Activated CD4-positive, alpha-beta T cell treated with anti-CD3 and anti-CD28 coated beads, Interleukin-2, amount 10 ng/mL, durations not matched to agents 7 days and 5 days (primary cell): ENCODE measurements around the gene CCNI2. TPM values are rescaled to one million over a fixed set of nuclear protein-coding genes. Genes with fewer than 3 reads are reported as not detected.

ENCODE experiments used
- CTCF ChIA-PET: fragments of 350-600 bp; sonication (Branson Sonifier 250); formaldehyde crosslinking; loops from one replicate; lab custom pipeline; 2021; ENCODE audit warnings: antibody characterized with exemption; lab: Charles Lee
- POLR2A ChIA-PET: fragments of 350-600 bp; sonication (Branson Sonifier 250); formaldehyde crosslinking; loops from one replicate; lab custom pipeline; 2021; ENCODE audit warnings: antibody characterized with exemption; lab: Charles Lee
- DNase-seq: peaks from one replicate; pipeline ENCODE4 v3.0.0-alpha.2; 2020
- H3K27ac Mint-ChIP-seq: one replicate; pipeline ENCODE4 v1.8.0; 2021; ENCODE audit warnings: mild to moderate bottlenecking, moderate library complexity, mixed read lengths
- H3K27me3 Mint-ChIP-seq: one replicate; pipeline ENCODE4 v1.8.0; 2021; ENCODE audit warnings: mixed read lengths
- H3K36me3 Mint-ChIP-seq: one replicate; pipeline ENCODE4 v1.8.0; 2021; ENCODE audit warnings: low read depth, mixed read lengths
- H3K4me1 Mint-ChIP-seq: one replicate; pipeline ENCODE4 v1.8.0; 2021; ENCODE audit warnings: mixed read lengths
- H3K4me3 Mint-ChIP-seq: one replicate; pipeline ENCODE4 v1.8.0; 2021; ENCODE audit warnings: mild to moderate bottlenecking, moderate library complexity, mixed read lengths
- H3K9me3 Mint-ChIP-seq: one replicate; pipeline ENCODE4 v1.8.0; 2021; ENCODE audit warnings: mixed read lengths
- total RNA-seq, 2 experiments: library from RNA; stranded (reverse); gene quantifications; one replicate each; pipeline ENCODE4 v1.2.3, GENCODE V29; 2021

Gene CCNI2
- total RNA-seq, result 1 to 10 TPM; 5.5 to 6.2 TPM

- Mint-ChIP-seq H3K27me3 (peaks cover 17% of the 10 kb centered on the region), H3K27ac (peak within 1 kb of the TSS; percentile 76), H3K4me1 (peaks cover 28% of the 10 kb centered on the region), H3K36me3 (peaks cover 3% of the 10 kb centered on the region), H3K4me3 (peak within 1 kb of the TSS; percentile 69), H3K9me3 (no peaks in the 10 kb centered on the region)
- ChIA-PET CTCF (interaction anchor here (0.5 to 2.0 kb wide), 12 partner anchors 10 to 343 kb away, joined by 3 to 11 read pairs (median 3); partner anchors contain the start of gene KIF3A), POLR2A (no interaction called here)
- peak; percentile 62 for DNase-seq
Measured at GRCh38 chr5:132746954-132747615, at the start of gene CCNI2. Gene CCNI2, plus strand, starts transcription at chr5:132747426. Its CDS starts 70 bp downstream, at chr5:132747496.

GRCh38 chr5:132704875-132705274, 42.4 kb upstream of the CCNI2 start:
- no peaks in the 10 kb centered on the region for H3K9me3 Mint-ChIP-seq
- no peak for DNase-seq
- no peak overlapping the region for H3K27ac Mint-ChIP-seq
- ChIA-PET CTCF (interaction anchor here (0.9 kb wide), 1 partner anchor 22 kb away, joined by 4 read pairs; no protein-coding TSS in a partner anchor), POLR2A (no interaction called here)
- no peak overlapping the region for H3K4me3 Mint-ChIP-seq
- no peaks in the 10 kb centered on the region for H3K27me3 Mint-ChIP-seq
- peaks cover 7% of the 10 kb centered on the region for H3K4me1 Mint-ChIP-seq
- H3K36me3 Mint-ChIP-seq, result peaks cover 24% of the 10 kb centered on the region

GRCh38 chr5:132708645-132709044, 38.6 kb upstream of the CCNI2 start:
- no peaks in the 10 kb centered on the region for H3K9me3 Mint-ChIP-seq
- peaks cover 1% of the 10 kb centered on the region for H3K36me3 Mint-ChIP-seq
- ChIA-PET POLR2A (interaction anchor here (0.6 kb wide), 1 partner anchor 103 kb away, joined by 4 read pairs; no protein-coding TSS in a partner anchor), CTCF (interaction anchor here (0.7 kb wide), 3 partner anchors 254 to 810 kb away, joined by 3 to 4 read pairs (median 3); no protein-coding TSS in a partner anchor)
- no peak for DNase-seq
- no peaks in the 10 kb centered on the region for H3K27me3 Mint-ChIP-seq
- no peak overlapping the region for H3K4me3 Mint-ChIP-seq
- H3K27ac Mint-ChIP-seq, result no peak overlapping the region
- H3K4me1 Mint-ChIP-seq, result peaks cover 6% of the 10 kb centered on the region

- peak; percentile 7 for DNase-seq
- ChIA-PET CTCF (interaction anchor here (1.1 to 2.6 kb wide), 3 partner anchors 14 to 287 kb away, joined by 3 to 8 read pairs (median 6); no protein-coding TSS in a partner anchor), POLR2A (no interaction called here)
- Mint-ChIP-seq H3K27me3 (no peaks in the 10 kb centered on the region), H3K4me1 (peaks cover 14% of the 10 kb centered on the region), H3K9me3 (no peaks in the 10 kb centered on the region), H3K36me3 (no peaks in the 10 kb centered on the region), H3K4me3 (no peak overlapping the region), H3K27ac (no peak overlapping the region)
Measured at GRCh38 chr5:132714456-132715307, 32.5 kb upstream of the CCNI2 start.

- Mint-ChIP-seq H3K4me1 (peaks cover 14% of the 10 kb centered on the region), H3K9me3 (no peaks in the 10 kb centered on the region), H3K27me3 (no peaks in the 10 kb centered on the region), H3K36me3 (peaks cover 2% of the 10 kb centered on the region), H3K27ac (no peak overlapping the region), H3K4me3 (no peak overlapping the region)
- DNase-seq, result no peak
- CTCF ChIA-PET, result interaction anchor here (0.5 to 1.5 kb wide), 3 partner anchors 37 to 121 kb away, joined by 3 read pairs; no protein-coding TSS in a partner anchor
- POLR2A ChIA-PET, result no interaction called here
Measured at GRCh38 chr5:132718544-132719312, 28.5 kb upstream of the CCNI2 start.

- no peak overlapping the region for H3K27ac Mint-ChIP-seq
- peaks cover 8% of the 10 kb centered on the region for H3K36me3 Mint-ChIP-seq
- H3K9me3 Mint-ChIP-seq, result no peaks in the 10 kb centered on the region
- H3K4me1 Mint-ChIP-seq, result no peaks in the 10 kb centered on the region
- ChIA-PET POLR2A (no interaction called here), CTCF (no interaction called here)
- DNase-seq, result no peak
- H3K27me3 Mint-ChIP-seq, result no peaks in the 10 kb centered on the region
- H3K4me3 Mint-ChIP-seq, result no peak overlapping the region
Measured at GRCh38 chr5:132725745-132726144, 21.5 kb upstream of the CCNI2 start.

GRCh38 chr5:132729896-132730295, 17.3 kb upstream of the CCNI2 start:
- ChIA-PET POLR2A (no interaction called here), CTCF (interaction anchor here (0.7 to 1.5 kb wide), 2 partner anchors 20 to 79 kb away, joined by 3 read pairs; no protein-coding TSS in a partner anchor)
- Mint-ChIP-seq H3K27me3 (no peaks in the 10 kb centered on the region), H3K9me3 (no peaks in the 10 kb centered on the region), H3K4me1 (peaks cover 2% of the 10 kb centered on the region), H3K36me3 (peaks cover 1% of the 10 kb centered on the region), H3K4me3 (no peak overlapping the region), H3K27ac (no peak overlapping the region)
- DNase-seq, result no peak

- Mint-ChIP-seq H3K36me3 (peaks cover 1% of the 10 kb centered on the region), H3K4me1 (peaks cover 30% of the 10 kb centered on the region), H3K4me3 (no peak overlapping the region), H3K27me3 (no peaks in the 10 kb centered on the region), H3K27ac (no peak overlapping the region), H3K9me3 (no peaks in the 10 kb centered on the region)
- DNase-seq, result no peak
- ChIA-PET POLR2A (no interaction called here), CTCF (interaction anchor here (0.5 to 0.7 kb wide), 2 partner anchors 14 to 95 kb away, joined by 3 read pairs; partner anchors contain the start of gene CCNI2)
Measured at GRCh38 chr5:132733499-132734148, 13.6 kb upstream of the CCNI2 start.

- DNase-seq, result no peak
- Mint-ChIP-seq H3K4me1 (peaks cover 32% of the 10 kb centered on the region), H3K4me3 (no peak overlapping the region), H3K36me3 (peaks cover 1% of the 10 kb centered on the region), H3K27me3 (peaks cover 5% of the 10 kb centered on the region), H3K27ac (no peak overlapping the region), H3K9me3 (no peaks in the 10 kb centered on the region)
- POLR2A ChIA-PET, result no interaction called here
- CTCF ChIA-PET, result interaction anchor here (0.9 kb wide), 1 partner anchor 75 kb away, joined by 3 read pairs; no protein-coding TSS in a partner anchor
Measured at GRCh38 chr5:132734687-132735086, 12.5 kb upstream of the CCNI2 start.

- Mint-ChIP-seq H3K27me3 (peaks cover 10% of the 10 kb centered on the region), H3K4me1 (peaks cover 32% of the 10 kb centered on the region), H3K36me3 (peaks cover 1% of the 10 kb centered on the region), H3K4me3 (peak within 1 kb of the TSS; percentile 82), H3K9me3 (no peaks in the 10 kb centered on the region), H3K27ac (peak within 1 kb of the TSS; percentile 87)
- ChIA-PET CTCF (interaction anchor here (0.9 to 2.2 kb wide), 10 partner anchors 9 to 210 kb away, joined by 3 to 11 read pairs (median 4); partner anchors contain the start of gene CCNI2), POLR2A (no interaction called here)
- peak; percentile 99 for DNase-seq
Measured at GRCh38 chr5:132736853-132737833, 10.1 kb upstream of the CCNI2 start, which contains the start of gene KIF3A. Gene KIF3A, minus strand, starts transcription at chr5:132737546. Its CDS starts 127 bp downstream, at chr5:132737419.
